DMS53 treated with DMSO at 0.1 percent for 48 hours (cell line): ENCODE measurements around the gene AHRR.
"Not testable (repeated sequence)": the region's sequence is repeated elsewhere in the genome, so short reads cannot be mapped to it uniquely, and the experiment has no call there.

Experiments used
- DNase-seq: peaks from one replicate; lab custom pipeline; 2025; ENCODE audit not compliant: unreplicated experiment; lab: John Stamatoyannopoulos, UW

The AHRR gene

DNA sequence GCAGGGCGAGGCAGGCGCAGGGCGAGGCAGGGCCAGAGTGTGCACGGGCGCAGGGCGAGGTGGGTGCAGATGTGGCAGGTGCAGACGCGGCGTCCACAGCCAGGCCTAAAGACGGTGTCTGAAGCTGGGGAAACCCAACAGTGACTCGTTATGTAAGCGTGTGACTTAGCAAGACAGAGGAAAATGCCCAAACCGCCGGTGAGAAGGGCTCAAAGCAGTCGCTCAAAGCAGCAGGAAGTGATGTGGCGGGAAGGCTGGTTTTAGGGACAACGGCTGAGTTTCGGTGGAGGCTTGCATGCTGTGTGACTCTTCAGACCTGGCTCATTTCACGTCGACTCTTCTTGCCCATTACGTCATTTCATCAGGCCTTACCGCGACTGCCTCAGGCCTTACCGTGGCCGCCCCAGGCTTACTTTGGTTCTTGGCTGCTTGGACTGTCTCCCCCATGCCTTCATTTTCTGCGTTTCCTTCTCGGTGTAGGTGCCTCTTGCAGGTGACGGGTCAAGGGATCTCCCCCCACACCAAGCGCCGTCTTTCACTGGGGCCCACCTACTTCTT lies 71.0 kb downstream of the AHRR start:
- DNase-seq = no peak

DNA sequence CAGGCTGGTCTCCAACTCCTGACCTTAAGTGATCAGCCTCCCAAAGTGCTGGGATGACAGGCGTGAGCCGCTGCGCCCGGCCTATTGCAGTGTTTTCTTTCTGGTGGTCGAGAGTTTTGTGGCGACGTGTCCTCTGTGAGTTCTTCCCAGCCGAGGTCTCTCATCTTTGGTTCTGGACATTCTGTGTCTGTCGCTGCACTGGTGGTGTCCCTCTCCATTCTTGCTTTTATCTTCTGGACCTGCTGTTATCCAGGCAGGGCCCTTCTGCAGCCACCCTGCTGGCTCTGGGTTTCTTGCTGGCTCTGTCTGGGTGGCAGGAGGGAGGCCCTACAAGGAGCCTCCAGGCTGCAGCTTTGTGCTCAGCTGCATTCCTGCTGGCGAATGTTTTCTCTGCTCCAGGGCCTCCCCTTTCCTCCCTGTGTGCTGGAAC lies 72.3 kb downstream of the AHRR start:
- DNase-seq = no peak

DNA sequence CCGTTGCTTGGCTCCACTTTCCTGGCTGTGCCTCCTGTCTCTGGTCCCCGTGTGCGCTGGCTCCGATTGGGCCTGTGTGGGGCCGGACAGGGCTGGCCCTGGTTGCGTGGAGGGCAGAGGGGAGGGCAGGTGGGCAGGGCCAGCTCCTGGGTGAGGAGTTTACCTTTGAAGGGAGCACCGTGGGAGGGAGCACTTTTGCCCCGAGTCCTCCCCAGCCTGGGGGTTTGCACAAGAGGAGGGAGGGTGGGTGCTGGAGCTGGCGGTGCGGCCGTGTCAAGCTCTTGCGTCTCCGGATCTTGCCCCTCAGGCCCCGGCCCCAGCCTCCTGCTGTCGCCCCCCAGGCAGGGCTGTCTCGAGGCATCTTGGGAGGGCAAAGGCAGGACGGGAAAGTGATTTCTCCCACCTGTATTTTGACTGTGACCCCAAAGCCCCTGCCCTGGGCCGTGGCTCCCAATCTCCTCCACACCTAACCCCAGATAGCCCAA lies 73.2 kb downstream of the AHRR start:
- no peak for DNase-seq

DNA sequence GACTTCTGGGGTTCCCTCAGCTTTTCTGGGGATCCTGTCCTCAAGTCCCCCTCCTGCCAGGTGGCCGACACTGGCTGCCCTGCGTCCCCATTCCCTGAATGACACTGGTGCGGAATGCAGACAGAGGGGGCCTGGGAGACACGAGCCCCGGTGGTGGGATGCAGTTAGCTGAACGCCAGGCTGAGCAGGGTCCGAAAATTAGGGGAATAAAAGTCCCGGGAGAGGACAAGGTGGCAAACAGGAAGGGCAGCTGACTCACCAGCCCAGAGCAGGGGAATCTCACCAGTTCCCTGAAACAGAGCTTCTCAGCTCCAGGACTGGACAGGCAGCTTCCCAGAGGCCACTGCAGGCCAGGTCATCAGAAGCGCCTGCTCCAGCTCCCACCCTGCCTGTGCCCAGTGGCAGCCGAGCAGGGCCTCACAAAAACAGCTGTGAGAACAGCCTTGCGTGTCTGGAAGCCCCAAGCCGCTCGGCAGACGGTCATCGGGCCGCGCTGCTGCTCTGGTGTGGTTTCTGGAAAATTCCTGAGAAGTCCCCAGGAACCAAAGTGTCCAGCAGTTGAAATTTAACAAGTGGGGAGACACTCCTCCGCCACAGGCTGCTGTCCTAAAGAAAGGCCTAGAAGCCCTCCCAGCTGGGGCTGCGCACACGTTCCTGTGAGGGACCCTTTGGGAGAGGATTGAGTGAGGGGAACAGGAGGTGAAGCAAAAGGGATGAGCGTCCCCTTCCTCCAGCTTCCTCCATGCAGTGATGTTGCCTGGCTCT lies 73.8 kb downstream of the AHRR start:
- DNase-seq = no peak

DNA sequence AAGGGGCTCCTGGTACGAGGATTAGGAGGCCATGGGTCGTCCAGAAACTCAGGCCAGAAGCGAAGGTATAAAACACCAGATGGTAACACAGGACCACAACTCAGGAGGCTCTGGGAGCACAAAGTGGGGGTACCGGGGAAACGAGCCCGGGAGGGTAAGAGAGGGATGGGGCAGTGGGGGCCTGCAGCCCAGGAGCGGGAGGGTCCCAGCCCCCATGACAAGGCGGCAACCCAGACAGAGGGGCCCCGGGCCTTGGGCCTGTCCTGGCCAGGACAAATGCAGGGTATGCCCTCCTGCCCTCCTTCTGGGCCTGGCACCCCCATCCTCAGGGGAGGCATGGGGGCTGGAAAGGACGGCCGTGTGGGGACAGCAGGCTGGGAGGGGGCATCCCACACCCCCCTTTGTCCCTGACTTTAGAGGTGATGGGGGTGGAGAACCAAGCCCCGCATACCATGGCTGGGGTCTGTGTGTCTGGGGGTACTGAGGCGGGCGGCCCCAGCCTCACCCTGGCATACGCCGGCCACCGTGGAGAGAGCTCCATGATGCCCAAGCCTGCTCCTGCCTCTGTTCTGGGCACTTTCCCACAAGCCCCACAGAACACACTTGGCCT lies 74.5 kb downstream of the AHRR start:
- no peak for DNase-seq

DNA sequence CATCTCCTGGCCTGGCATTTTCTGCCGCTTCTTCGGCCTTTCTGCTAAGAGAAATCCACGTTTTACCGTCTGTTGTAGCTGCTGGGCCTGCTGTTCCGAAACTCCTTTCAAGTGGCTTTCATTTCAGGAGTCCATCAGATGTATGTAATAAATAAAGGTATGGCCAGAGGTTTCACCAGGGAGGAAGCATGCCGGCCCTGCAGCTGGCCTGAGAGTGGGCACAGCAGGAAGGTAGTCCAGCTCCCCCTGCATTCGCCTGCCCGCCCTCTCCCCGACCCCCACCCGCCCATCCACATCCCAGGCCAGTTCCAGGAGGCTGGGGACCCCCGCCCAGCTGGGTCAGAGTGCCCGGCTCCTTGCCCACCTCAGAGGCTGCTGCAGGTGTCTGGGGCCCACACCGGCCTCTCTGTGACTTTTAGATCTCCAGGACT lies 75.0 kb downstream of the AHRR start:
- no peak for DNase-seq

DNA sequence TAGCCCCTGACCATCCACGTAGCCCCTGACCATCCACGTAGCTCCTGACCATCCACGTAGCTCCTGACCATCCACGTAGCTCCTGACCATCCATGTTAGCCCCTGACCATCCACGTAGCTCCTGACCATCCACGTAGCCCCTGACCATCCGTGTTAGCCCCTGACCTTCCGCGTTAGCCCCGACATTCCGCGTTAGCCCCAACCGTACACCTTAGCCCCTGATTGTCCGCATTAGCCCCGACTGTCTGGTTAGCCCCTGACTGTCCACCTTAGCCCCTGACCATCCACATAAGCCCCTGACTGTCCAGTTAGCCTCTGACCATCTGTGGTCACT lies 76.6 kb downstream of the AHRR start:
- not testable (repeated sequence) for DNase-seq

DNA sequence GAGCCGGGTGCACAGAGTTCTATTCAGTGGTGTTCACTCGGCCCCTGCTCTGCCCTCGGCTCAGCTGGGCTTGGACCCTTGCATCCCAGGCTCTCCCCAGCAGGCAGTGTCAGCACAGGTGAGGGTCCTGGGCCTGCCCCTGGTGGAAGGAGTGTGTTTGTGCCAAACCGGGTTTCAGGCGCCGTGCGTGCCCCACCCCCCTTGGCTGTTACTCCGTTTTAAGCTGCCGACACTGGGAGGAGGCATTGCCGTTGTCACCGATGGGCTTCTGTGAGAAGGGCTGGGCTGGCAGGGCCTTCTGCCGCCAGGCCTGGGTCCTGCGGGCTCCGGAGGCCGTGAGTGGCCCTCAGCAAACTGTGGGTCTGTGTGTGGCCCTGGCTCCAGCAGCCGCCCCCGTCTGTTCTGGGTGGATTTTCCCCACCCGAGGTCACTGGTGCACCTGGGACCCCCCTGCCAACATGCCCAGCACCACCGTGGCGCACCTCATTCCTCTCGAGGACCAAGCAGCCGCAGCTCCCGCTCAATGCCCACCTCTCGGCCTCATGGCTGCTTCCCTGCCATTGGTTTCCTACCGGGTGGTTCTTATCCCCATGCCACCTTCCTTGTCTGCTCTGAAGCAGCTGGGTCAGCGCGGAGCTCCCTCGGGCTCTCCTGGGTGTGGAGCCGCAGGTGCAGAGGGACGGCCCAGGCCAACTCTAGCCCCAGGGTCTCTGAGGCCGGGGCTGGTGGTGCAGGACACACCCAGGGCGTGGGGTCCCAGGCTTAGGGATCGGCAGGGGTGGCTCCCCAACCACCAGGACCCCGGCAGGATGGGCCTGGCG lies 77.2 kb downstream of the AHRR start:
- peak; percentile 50 for DNase-seq

DNA sequence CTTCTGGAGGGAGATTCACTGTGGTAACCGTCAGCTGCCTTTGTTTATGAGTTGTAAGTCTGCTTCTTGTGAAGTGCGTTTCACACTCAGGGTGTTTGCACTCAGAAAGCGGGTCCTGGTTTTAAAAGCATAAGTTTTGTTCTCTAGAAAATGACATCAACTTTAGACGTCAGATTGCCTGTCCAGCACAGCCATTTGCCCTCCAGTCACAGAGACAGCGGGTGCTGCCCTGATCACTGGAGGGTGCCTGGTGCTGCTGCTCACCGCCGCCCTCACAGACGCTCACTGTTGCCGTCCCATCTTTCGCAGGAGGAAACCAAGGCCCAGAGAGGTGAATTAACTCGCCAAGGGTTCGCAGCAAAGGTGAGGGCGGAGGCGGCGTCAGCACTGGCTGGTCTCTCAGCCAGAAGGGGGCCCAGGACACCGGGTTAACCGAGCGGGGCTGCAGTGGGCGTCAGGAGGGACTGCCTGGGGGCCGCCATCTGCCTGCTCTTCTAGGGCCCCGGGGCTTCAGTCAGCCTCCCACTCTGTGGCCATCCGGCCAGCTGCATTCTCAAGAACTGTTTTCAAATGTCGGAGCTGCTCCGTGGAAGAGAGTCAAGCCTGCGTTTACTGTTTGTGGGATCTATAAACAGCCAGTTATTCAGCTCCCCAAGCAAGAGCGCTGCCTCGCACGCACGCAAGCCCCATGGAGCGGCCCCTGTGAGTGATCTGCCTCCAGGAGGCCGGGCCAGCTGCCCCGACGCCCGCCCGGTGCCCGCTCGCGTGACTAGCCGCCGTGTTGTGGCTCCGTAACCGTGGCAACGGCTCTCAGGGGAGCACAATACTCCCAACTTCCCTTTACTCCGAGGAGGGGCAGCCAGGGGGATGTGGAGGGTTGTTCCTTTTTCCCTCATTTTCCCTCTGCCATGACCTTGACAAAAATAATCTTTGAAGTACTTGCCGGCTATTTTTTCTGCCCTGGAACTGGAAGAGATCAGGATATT lies 78.1 kb downstream of the AHRR start:
- DNase-seq = peak; percentile 99

DNA sequence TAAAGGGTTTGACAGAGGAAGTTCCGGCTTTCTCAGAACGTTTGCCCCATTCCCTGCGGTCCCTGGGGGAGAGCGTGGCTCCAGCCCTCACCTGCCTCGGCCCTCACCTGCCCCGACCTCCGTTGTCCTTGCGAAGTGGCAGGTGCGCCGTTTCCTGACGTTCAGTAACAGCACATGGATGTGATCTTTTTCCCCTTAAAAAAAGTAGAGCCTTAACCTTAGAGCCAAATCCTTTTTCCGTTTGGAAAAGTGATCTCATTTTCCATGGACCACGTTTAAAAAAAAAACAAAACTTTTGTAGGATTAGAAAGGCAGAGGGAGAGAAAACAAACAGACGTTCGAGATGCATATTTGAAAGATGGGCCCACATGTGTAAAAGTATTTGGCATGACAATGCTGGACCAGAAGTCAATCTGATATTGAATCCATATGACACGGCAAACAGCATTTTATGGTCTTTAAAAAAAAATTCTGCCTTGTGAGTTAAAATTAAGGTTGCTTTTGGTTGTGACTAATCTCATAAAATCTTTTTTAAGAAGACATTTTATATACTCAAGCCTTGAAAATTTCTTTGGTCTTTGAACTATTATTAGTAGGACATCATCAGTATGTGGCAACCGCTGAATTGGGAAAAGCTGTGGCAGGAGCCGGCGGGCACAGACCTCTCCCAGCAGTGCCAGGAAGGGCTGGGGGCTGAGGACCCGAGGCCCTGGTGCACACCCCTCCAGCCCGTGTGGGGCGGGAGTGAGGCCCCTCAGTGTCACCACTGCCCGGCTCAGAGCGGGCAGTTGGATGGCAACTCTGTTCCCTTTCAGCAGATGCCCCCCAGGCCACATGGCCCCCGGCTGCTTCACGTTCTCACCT lies 79.0 kb downstream of the AHRR start:
- DNase-seq = peak; percentile 99

DNA sequence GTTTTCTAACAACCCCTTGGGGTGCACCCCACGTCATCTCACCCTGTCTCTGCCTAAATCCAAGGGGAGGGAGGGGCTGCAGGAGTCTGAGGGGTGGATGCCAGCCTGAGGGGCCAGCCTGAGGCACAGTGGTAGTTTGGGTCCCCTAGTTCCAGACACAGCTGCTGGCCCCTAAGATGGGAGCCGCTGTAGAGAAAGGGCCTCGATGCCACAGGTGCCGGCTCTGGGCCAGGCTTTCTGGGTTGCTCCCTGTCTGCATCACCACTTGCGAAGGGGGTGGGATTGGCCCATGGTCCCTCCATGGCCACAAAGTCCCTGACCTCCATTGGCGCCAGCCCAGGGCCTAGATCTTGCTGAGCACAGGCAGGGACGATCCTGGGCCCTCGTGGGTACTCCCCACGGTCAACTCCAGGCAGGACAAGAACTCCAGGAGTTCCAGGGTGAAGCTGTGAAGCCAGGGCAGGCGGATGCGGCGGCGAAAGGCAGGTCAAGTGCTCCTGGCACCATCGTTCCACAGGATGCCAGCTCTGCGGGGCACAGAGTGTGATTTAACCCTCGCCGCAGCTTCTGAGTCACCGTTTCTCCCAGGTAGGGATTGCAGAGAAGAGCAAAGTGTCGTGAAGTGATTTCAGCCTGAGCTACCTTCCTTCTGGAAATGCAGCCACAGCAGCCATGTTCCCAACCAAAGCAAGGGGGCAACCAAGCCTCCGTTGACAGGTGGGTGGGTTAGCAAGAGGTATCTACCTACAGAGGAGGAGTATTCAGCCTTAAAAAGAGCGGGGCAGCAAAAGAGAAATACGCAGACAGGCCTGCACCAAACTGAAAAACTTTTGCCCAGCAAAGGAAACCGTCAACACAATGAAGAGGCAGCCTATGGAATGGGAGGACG lies 79.9 kb downstream of the AHRR start:
- DNase-seq = no peak

DNA sequence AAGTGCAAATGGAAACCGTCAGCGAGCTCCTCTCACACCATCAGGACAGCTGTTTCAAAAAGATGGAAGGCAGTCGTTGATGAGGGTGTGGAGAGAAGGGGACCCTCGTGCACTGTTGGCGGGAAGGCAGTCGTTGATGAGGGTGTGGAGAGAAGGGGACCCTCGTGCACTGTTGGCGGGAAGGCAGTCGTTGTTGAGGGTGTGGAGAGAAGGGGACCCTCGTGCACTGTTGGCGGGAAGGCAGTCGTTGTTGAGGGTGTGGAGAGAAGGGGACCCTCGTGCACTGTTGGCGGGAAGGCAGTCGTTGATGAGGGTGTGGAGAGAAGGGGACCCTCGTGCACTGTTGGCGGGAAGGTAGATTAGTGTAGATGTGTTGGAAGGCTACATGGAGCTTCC lies 80.7 kb downstream of the AHRR start:
- DNase-seq = not testable (repeated sequence)

DNA sequence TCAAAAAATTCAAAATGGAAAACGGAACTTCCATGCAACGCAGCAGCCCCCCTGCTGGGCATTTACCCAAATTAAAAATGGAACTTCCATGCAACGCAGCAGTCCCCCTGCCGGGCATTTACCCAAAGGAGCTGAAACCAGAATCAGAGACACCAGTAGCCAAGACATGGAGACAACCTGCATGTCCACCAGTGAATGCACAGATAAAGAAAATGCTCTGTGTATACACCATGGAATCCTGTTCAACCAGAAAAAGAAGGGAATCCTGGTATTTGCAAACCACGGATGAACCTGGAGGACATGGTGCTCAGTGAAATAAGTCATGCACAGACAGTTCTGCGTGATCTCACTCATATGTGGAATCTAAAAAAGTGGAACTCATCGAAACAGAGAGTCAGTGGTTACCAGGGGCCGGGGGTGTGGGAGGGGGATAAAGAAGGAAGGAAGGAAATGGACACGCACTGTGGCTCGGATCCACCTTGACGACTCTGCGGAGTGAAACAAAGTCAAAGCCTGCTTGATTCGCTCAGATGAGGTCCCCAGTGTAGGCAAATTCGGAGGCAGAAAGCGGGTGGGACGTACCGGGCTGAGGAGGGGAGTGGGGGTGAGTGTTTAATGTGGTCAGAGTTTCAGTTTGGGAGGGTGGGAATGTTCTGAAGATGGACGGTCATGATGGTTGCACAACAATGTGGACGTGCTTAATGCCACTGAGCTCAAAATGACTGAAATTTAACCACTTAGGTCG lies 81.3 kb downstream of the AHRR start:
- DNase-seq = no peak

DNA sequence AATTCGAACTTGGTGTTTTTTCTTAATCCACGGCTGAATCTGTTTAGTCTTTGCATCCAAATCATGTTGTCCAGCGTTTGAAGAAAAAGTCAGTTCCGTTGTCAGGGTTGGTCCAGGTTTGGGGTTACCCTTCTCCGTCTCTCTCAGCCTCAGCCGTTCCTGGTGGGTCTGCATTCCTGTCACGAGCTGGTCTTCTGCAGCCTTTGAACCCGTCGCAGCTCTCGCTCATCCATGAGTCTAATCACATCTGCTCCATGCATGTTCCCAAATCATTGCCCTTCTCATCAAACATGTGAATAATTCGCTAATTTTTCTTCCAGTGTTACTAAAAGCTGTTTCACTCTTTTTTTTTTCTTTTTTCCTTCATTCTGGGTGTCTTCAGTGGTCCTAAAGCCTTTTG lies 82.5 kb downstream of the AHRR start:
- no peak for DNase-seq

DNA sequence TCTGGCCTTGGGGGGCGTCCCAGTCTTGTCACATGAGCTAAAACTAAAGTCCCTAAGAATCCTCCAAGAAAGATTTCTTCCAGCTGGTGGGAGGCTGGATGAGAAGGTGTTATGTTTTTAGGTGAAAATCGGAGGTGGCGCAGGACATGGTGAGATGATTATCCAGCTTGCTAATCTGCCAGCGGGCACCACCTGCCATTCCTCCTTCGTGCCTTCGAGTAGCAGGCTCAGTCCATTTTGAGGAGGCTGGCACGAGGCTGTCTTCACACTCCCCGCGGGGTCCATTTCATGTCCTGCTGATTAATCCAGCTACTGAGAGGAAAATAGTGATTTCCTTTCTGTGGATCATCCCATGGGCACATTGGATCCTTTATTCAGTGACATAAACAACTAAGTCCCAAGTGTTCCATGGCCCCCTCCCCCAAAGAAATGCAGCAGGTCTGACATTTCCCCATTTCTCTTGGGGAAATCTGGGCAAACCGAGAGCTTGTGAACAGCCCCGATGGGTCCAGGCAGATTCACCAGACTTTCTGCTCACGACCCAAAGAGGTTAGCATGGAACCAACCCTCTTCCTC lies 83.2 kb downstream of the AHRR start:
- DNase-seq = no peak

DNA sequence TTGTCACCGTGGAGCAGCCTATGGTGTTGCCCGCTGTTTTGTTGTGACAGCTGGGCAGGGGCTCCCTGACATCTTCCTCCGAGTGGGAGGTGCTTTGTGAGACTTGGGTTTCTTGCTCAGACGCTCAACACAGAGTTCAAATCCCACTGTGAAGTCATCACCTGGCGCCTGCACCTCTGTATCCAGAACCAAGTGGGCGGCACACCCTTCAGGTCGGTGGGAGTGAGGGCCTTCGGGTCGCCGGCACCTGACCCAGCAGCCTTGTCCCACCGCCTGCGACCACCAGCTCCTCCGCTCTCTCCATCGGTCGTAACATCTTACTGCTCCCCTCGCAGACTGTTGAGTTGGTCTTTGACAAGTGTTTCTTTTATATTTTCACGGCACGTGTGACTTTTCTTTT lies 83.9 kb downstream of the AHRR start:
- no peak for DNase-seq

DNA sequence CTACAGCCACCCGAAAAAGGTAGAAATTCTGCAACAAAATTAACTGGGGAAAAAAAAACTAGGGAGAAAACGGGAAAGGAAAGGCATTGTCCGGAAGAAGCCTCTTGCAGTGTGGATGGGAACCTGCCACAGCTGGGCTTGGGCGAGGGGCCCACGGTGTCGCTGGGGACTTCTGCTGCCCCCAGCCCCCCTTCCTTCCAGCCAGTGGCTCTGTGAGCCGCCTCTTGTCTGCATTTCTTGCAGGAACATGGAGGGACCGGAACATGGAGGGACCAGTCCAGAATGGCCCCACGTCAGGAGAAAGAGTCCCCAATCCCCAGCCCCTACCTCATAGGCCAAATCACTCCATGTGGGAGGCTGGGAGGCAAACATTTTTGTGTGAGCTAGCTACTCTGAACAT lies 84.5 kb downstream of the AHRR start:
- no peak for DNase-seq
